Cardiac muscle cell (in vitro differentiated cells and primary cell): Measurements from ENCODE around the gene SLC9B1. TPM values are rescaled to one million over a fixed set of nuclear protein-coding genes. Genes with fewer than 3 reads are reported as not detected.
"Not testable (repeated sequence)": the region's sequence is repeated elsewhere in the genome, so short reads cannot be mapped to it uniquely, and the experiment has no call there.

Experiments used
- DNase-seq, 2 donors: peaks; one replicate each; pipeline versions ENCODE4 v3.0.0 to v3.0.0-alpha.2; 2010 to 2017; ENCODE audit warnings: low read depth in 1 of 2, low spot score in 1 of 2
- H3K27ac ChIP-seq: fragments of 200-600 bp; sonication (generic); 2 replicates; pipeline ENCODE4 v1.5.1; 2016
- H3K27me3 ChIP-seq: fragments of 200-600 bp; sonication (generic); 2 replicates; pipeline ENCODE4 v1.6.0; 2016; ENCODE audit warnings: control low read depth
- H3K36me3 ChIP-seq: fragments of 200-600 bp; sonication (generic); 2 replicates; pipeline ENCODE4 v1.5.1; 2016; ENCODE audit warnings: control low read depth
- H3K4me1 ChIP-seq: fragments of 200-600 bp; sonication (generic); 2 replicates; pipeline ENCODE4 v1.8.1; 2017; ENCODE audit warnings: low read depth, mild to moderate bottlenecking, mixed run types
- H3K4me3 ChIP-seq: fragments of 200-600 bp; sonication (generic); 2 replicates; pipeline ENCODE4 v1.5.1; 2016; ENCODE audit warnings: mild to moderate bottlenecking
- H3K9me3 ChIP-seq: fragments of 200-600 bp; sonication (generic); 2 replicates; pipeline ENCODE4 v1.5.1; 2017; ENCODE audit warnings: low read depth, mild to moderate bottlenecking, control low read depth
- polyA plus RNA-seq: library from polyadenylated mRNA; unstranded; fragments of >200 nt; fragmentation: Nextera tagmentation; extraction: Ambion mirVana; gene quantifications from 2 replicates; pipeline ENCODE4 v1.2.1, GENCODE V29; 2016
- total RNA-seq: library from RNA; depleted of rRNA; stranded (reverse); fragments of >200 nt; gene quantifications from 2 replicates; pipeline ENCODE4 v1.2.3, GENCODE V29; 2016
- TF ChIP-seq, protein P1 (sequence below): IDR thresholded peaks from 2 replicates; pipeline ENCODE4 v1.5.1; 2012; ENCODE audit warnings: low read depth, mild to moderate bottlenecking, low read length

SLC9B1 gene
- total and polyA plus RNA-seq, 2 experiments from 2014 or later = 0.30 TPM; not detected in 1

DNA sequence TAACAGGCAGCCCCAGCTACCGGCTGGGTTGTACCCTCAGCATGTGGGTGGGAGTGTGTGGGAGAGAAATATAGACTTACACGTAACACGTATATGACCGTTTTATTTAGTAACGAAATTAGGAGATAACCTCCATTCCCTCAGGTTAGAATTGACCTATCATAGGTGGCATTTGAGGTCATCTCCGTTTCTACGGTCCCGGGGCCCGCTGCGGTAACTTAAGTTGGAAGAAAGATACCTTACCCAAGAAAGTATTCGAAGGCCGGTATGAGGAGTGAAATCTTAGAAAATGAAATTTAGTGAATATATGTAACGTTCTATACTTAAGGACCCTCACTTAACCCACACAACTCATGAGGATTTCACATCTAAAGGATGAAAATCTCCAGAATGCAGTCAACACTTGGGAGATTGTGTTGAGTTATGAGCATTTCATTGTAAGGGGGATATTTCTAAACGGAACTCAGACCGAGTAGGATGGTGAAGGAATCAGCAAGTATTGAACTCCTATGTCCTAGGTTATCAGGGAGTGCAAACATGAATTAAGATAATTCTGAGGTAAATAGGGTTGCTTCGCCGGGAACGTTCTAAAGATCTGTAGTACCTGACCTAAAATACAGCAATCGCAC lies 149.8 kb downstream of the SLC9B1 start:
- peaks cover 2% of the 10 kb centered on the region for H3K36me3 ChIP-seq
- DNase-seq = no peak
- H3K27ac ChIP-seq = peak overlapping the region; percentile 89
- no peaks in the 10 kb centered on the region for H3K27me3 ChIP-seq
- H3K4me3 ChIP-seq = peak overlapping the region; percentile 37
- peaks cover 26% of the 10 kb centered on the region for H3K4me1 ChIP-seq
- TF ChIP-seq, protein P1, sequence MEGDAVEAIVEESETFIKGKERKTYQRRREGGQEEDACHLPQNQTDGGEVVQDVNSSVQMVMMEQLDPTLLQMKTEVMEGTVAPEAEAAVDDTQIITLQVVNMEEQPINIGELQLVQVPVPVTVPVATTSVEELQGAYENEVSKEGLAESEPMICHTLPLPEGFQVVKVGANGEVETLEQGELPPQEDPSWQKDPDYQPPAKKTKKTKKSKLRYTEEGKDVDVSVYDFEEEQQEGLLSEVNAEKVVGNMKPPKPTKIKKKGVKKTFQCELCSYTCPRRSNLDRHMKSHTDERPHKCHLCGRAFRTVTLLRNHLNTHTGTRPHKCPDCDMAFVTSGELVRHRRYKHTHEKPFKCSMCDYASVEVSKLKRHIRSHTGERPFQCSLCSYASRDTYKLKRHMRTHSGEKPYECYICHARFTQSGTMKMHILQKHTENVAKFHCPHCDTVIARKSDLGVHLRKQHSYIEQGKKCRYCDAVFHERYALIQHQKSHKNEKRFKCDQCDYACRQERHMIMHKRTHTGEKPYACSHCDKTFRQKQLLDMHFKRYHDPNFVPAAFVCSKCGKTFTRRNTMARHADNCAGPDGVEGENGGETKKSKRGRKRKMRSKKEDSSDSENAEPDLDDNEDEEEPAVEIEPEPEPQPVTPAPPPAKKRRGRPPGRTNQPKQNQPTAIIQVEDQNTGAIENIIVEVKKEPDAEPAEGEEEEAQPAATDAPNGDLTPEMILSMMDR = no peak
- H3K9me3 ChIP-seq = no peaks in the 10 kb centered on the region

GRCh38 chr4:102868781-102869568 lies 150.5 kb downstream of the SLC9B1 start, which contains the start of gene CISD2:
CISD2 (plus strand) TSS chr4:102868992; CDS start chr4:102869085, 93 bp downstream.
- TF ChIP-seq, protein P1 = no peak
- no peaks in the 10 kb centered on the region for H3K27me3 ChIP-seq
- peaks cover 26% of the 10 kb centered on the region for H3K4me1 ChIP-seq

GRCh38 chr4:102868153-102868780 lies 151.2 kb downstream of the SLC9B1 start:
- H3K36me3 ChIP-seq = no peaks in the 10 kb centered on the region
- H3K27me3 ChIP-seq = no peaks in the 10 kb centered on the region
- TF ChIP-seq, protein P1 = no peak
- DNase-seq = no peak
- no peaks in the 10 kb centered on the region for H3K9me3 ChIP-seq
- H3K4me3 ChIP-seq = peak overlapping the region; percentile 37
- H3K4me1 ChIP-seq = peaks cover 26% of the 10 kb centered on the region
- H3K27ac ChIP-seq = peak overlapping the region; percentile 89

More at GRCh38 chr4:102868781-102869568, 150.5 kb downstream of the SLC9B1 start, which contains the start of gene CISD2:
- Histone ChIP-seq H3K27ac (peak within 1 kb of the TSS; percentile 89), H3K36me3 (no peaks in the 10 kb centered on the region), H3K4me3 (peak within 1 kb of the TSS; percentile 37), H3K9me3 (no peaks in the 10 kb centered on the region)
- DNase-seq = peak; percentile 95 to 96

- TF ChIP-seq, protein P1 = no peak
- peaks cover 26% of the 10 kb centered on the region for H3K4me1 ChIP-seq
- H3K27ac ChIP-seq = peak overlapping the region; percentile 89
- H3K27me3 ChIP-seq = no peaks in the 10 kb centered on the region
- no peaks in the 10 kb centered on the region for H3K9me3 ChIP-seq
- no peak for DNase-seq
- no peaks in the 10 kb centered on the region for H3K36me3 ChIP-seq
- peak overlapping the region; percentile 37 for H3K4me3 ChIP-seq
Observed at GRCh38 chr4:102867278-102868152, 152.0 kb downstream of the SLC9B1 start.

DNA sequence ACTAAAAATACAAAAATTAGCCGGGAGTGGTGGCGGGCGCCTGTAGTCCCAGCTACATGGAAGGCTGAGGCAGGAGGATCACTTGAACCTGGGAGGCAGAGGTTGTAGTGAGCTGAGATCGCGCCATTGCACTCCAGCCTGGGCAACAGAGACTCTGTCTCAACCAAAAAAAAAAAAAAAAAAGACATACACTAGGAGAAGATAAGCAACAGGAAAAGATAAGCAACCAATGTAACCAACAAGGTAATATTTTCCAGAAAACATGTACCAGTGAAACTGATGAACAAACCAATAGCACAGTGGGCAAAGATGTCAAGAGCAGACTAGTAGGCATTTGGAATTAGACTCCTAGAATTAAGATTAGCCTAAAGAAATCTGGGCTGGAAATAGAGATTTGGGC lies 154.2 kb downstream of the SLC9B1 start:
- H3K4me3 ChIP-seq, H3K27me3 ChIP-seq, H3K27ac ChIP-seq, H3K9me3 ChIP-seq, DNase-seq, H3K36me3 ChIP-seq: not testable (repeated sequence)
- peaks cover 17% of the 10 kb centered on the region for H3K4me1 ChIP-seq
